ENCODE data around the gene NSL1. TPM values are rescaled to one million over a fixed set of nuclear protein-coding genes. Genes with fewer than 3 reads are reported as not detected.

Gene NSL1
- total RNA-seq, 1 experiment from 2014 or later, result 36.4 TPM

DNA sequence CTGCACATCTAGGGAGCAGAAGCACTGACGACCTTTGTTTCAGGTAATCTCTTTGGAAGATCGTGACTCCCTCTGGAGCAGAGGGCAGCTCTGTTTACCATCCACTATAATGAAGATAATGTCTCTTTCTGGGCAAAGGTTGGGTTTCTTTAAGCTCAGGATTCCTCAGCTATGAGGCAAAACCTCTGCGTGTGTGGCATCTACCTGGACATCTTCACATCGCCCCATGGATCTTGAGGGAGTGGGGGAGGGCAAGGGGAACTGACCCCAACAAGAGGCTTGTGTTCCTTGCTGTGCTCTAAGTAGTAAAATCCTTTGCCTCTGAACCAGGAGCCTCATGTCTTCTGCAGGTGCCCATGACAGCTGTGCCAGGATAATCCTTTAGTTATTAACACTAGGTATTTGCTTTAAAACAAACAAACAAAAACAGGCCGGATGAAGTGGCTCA, 36.3 kb upstream of the NSL1 start:
- no peak overlapping the region for H3K4me3 ChIP-seq (replicated peaks in 1 of 2; ENCODE audit: low read depth in 1 of 2, low read length in 2 of 2)
- no peaks in the 10 kb centered on the region for H3K79me2 ChIP-seq (ENCODE audit: insufficient read depth, low read length)
- no peaks in the 10 kb centered on the region for H3K4me1 ChIP-seq (ENCODE audit: control insufficient read depth in 1 of 2, insufficient read depth in 2 of 2, low read length in 2 of 2)
- ChIA-PET CTCF (interaction anchor here (1.1 kb wide), 1 partner anchor 13 kb away, joined by 3 read pairs; no protein-coding TSS in a partner anchor), POLR2A (no interaction called here), RAD21 (ENCODE audit: low non-redundant PET in 1 of 2, low total read pairs in 2 of 2, uncharacterized antibody in 2 of 2, unreplicated experiment in 2 of 2) (no interaction called here)
- no peaks in the 10 kb centered on the region for H3K27me3 ChIP-seq (ENCODE audit: insufficient read depth, low read length)
- intact Hi-C loops (cut with micrococcal nuclease), result no loop called here
- DNase-seq (ENCODE audit: low read depth, low spot score) (no peak), ATAC-seq (no peak)
- no peak overlapping the region for H3K4me2 ChIP-seq (ENCODE audit: low read length)
- H4K20me1 ChIP-seq (ENCODE audit: insufficient read depth), result no peaks in the 10 kb centered on the region
- H3K9me2 ChIP-seq (ENCODE audit: insufficient read depth), result no peaks in the 10 kb centered on the region
- H3K36me3 ChIP-seq (ENCODE audit: control insufficient read depth in 1 of 2, insufficient read depth in 2 of 2, low read length in 2 of 2), result no peaks in the 10 kb centered on the region
- H3K9me3 ChIP-seq (ENCODE audit: control insufficient read depth in 1 of 2, insufficient read depth in 1 of 2, low read depth in 1 of 2, low read length in 2 of 2), result peaks cover 7 to 11% of the 10 kb centered on the region in 2 experiments; a peak in 2 of 4 replicates
- BruUV-seq (replicated peaks), result no TSS peak
- no peak overlapping the region for H3K27ac ChIP-seq (ENCODE audit: low read depth, low read length)
- TF ChIP-seq EZH2phosphoT487 (IDR thresholded peaks at IDR 0.05; ENCODE audit: borderline replicate concordance), result no peak
- no peak for TF ChIP-seq POLR2AphosphoS5 (IDR thresholded peaks at IDR 0.05; ENCODE audit: low read depth, low read length)
- H2AFZ ChIP-seq (ENCODE audit: low read depth, low read length, poor library complexity, severe bottlenecking), result no peak overlapping the region
- H3K9ac ChIP-seq (ENCODE audit: low read length), result no peak overlapping the region

DNA sequence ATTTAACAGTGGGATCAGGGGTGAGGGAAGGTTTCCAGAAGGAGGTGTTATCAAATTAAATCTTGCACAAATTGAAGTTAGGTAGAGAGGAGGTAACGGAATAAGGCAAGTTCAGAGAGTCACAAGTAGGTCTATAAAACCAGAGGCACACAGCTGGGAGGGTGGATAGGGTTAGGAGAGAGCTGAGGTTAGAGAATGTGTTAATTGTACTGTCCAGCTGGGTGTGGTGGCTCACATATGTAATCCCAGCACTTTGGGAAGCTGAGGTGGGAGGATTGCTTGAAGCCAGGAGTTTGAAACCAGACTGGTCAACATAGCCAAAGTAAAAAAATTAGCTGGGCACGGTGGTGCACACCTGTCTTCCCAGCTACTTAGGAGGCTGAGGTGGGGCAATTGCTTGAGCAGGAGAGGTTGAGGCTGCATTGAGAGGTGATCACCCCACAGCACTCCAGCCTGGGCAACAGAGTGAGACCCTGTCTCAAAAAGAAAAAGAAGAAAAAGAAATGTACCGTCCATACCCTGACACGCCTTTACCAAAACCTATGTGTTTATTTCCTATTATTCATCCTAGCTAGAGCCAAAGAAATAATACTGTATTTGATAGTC, 35.7 kb upstream of the NSL1 start:
- BruUV-seq (replicated peaks), result no TSS peak
- no peaks in the 10 kb centered on the region for H3K27me3 ChIP-seq (ENCODE audit: insufficient read depth, low read length)
- TF ChIP-seq POLR2A (IDR thresholded peaks at IDR 0.05; ENCODE audit: borderline replicate concordance, extremely low read depth, insufficient read depth, insufficient read length) (no peak), CEBPB (IDR thresholded peaks at IDR 0.05; ENCODE audit: low read depth) (no peak), FOSL1 (IDR thresholded peaks at IDR 0.05; ENCODE audit: low read depth) (no peak), EGR1 (IDR thresholded peaks at IDR 0.05; ENCODE audit: low read depth) (no peak), MAX (IDR thresholded peaks at IDR 0.05) (no peak), EZH2 (IDR thresholded peaks at IDR 0.05) (no peak), RAD21 (IDR thresholded peaks at IDR 0.05; ENCODE audit: low read depth) (no peak), CBX3 (IDR thresholded peaks at IDR 0.05; ENCODE audit: low read depth) (no peak), SIN3A (IDR thresholded peaks at IDR 0.05; ENCODE audit: low read depth) (no peak), CTCF (IDR thresholded peaks at IDR 0.05 in 2 of 3, conservative IDR thresholded peaks at IDR 0.05 in 1 of 3; ENCODE audit: borderline replicate concordance in 1 of 3, insufficient read depth in 1 of 3, low read depth in 2 of 3, low read length in 2 of 3) (no peak), POLR2AphosphoS5 (IDR thresholded peaks at IDR 0.05; ENCODE audit: low read depth, low read length) (no peak), TCF7L2 (IDR thresholded peaks at IDR 0.05; ENCODE audit: borderline replicate concordance, extremely low read depth, insufficient read depth, insufficient read length) (no peak), SP1 (IDR thresholded peaks at IDR 0.05; ENCODE audit: low read depth) (no peak), ELF1 (IDR thresholded peaks at IDR 0.05; ENCODE audit: borderline replicate concordance, low read depth) (no peak), ATF3 (IDR thresholded peaks at IDR 0.05) (no peak), ZFX (IDR thresholded peaks at IDR 0.05) (no peak), EZH2phosphoT487 (IDR thresholded peaks at IDR 0.05; ENCODE audit: borderline replicate concordance) (no peak), JUND (IDR thresholded peaks at IDR 0.05) (no peak)
- H3K4me3 ChIP-seq (replicated peaks in 1 of 2; ENCODE audit: low read depth in 1 of 2, low read length in 2 of 2), result no peak overlapping the region
- H3K9me2 ChIP-seq (ENCODE audit: insufficient read depth), result no peaks in the 10 kb centered on the region
- H3K4me1 ChIP-seq (ENCODE audit: control insufficient read depth in 1 of 2, insufficient read depth in 2 of 2, low read length in 2 of 2), result no peaks in the 10 kb centered on the region
- ChIA-PET RAD21 (ENCODE audit: low non-redundant PET in 1 of 2, low total read pairs in 2 of 2, uncharacterized antibody in 2 of 2, unreplicated experiment in 2 of 2) (no interaction called here), POLR2A (no interaction called here), CTCF (interaction anchor here (1.1 kb wide), 1 partner anchor 12 kb away, joined by 3 read pairs; no protein-coding TSS in a partner anchor)
- H3K9ac ChIP-seq (ENCODE audit: low read length), result no peak overlapping the region
- no peaks in the 10 kb centered on the region for H4K20me1 ChIP-seq (ENCODE audit: insufficient read depth)
- ATAC-seq, result no peak
- intact Hi-C loops (cut with micrococcal nuclease), result no loop called here
- H3K36me3 ChIP-seq (ENCODE audit: control insufficient read depth in 1 of 2, insufficient read depth in 2 of 2, low read length in 2 of 2), result no peaks in the 10 kb centered on the region
- H3K4me2 ChIP-seq (ENCODE audit: low read length), result no peak overlapping the region
- DNase-seq (ENCODE audit: low read depth, low spot score), result no peak
- H3K9me3 ChIP-seq (ENCODE audit: control insufficient read depth in 1 of 2, insufficient read depth in 1 of 2, low read depth in 1 of 2, low read length in 2 of 2), result peaks cover 7 to 11% of the 10 kb centered on the region in 2 experiments; a peak in 2 of 4 replicates
- no peak overlapping the region for H2AFZ ChIP-seq (ENCODE audit: low read depth, low read length, poor library complexity, severe bottlenecking)
- no peak overlapping the region for H3K27ac ChIP-seq (ENCODE audit: low read depth, low read length)
- H3K79me2 ChIP-seq (ENCODE audit: insufficient read depth, low read length), result no peaks in the 10 kb centered on the region
